Calu3 (cell line): Measurements from ENCODE around the gene OCSTAMP. TPM values are rescaled to one million over a fixed set of nuclear protein-coding genes. Genes with fewer than 3 reads are reported as not detected.

Experiments used
- BruUV-seq: library from RNA; stranded (reverse); fragments of 400-500 nt; replicated peaks from 2 replicates; lab custom pipeline; 2021; lab: Mats Ljungman, UMichigan
- CTCF ChIA-PET: fragments of 300-600 bp; sonication (Branson Sonifier 250); formaldehyde crosslinking; loops from one replicate; lab custom pipeline; 2022; ENCODE audit warnings: antibody characterized with exemption; lab: Charles Lee
- DNase-seq: peaks from one replicate; pipeline ENCODE4 v3.0.0; 2022
- H3K27ac Mint-ChIP-seq: one replicate; pipeline ENCODE4 v1.8.0; 2022; ENCODE audit warnings: mixed read lengths; ENCODE audit not compliant: unreplicated experiment
- H3K27me3 Mint-ChIP-seq: one replicate; pipeline ENCODE4 v1.8.0; 2022; ENCODE audit warnings: mixed read lengths; ENCODE audit not compliant: unreplicated experiment
- H3K36me3 Mint-ChIP-seq: one replicate; pipeline ENCODE4 v1.8.0; 2022; ENCODE audit warnings: mild to moderate bottlenecking, moderate library complexity, mixed read lengths; ENCODE audit not compliant: insufficient read depth, unreplicated experiment
- H3K4me1 Mint-ChIP-seq: one replicate; pipeline ENCODE4 v1.8.0; 2022; ENCODE audit warnings: mild to moderate bottlenecking, low read depth, mixed read lengths; ENCODE audit not compliant: unreplicated experiment
- H3K4me3 Mint-ChIP-seq: one replicate; pipeline ENCODE4 v1.8.0; 2022; ENCODE audit warnings: mild to moderate bottlenecking, low read depth, moderate library complexity, mixed read lengths; ENCODE audit not compliant: unreplicated experiment
- H3K9me3 Mint-ChIP-seq: one replicate; pipeline ENCODE4 v1.8.0; 2022; ENCODE audit warnings: low read depth, mixed read lengths; ENCODE audit not compliant: unreplicated experiment
- CTCF ChIP-seq: fragments of 200-600 bp; IDR thresholded peaks from one replicate; pipeline ENCODE4 v1.8.0; 2022; ENCODE audit warnings: antibody characterized with exemption; ENCODE audit not compliant: unreplicated experiment
- intact Hi-C: fragments of 100-400 bp; cut with micrococcal nuclease; formaldehyde crosslinking; loops from one replicate; pipeline ENCODE4 v1.10.0; 2022; ENCODE audit not compliant: unreplicated experiment
- total RNA-seq: library from RNA; stranded (reverse); gene quantifications from 2 replicates; pipeline ENCODE4 v1.2.3, GENCODE V29; 2022

Gene OCSTAMP
- total RNA-seq, 1 experiment from 2014 or later, result not detected

- Mint-ChIP-seq H3K4me3 (no peak overlapping the region), H3K27me3 (peaks cover 20% of the 10 kb centered on the region), H3K9me3 (no peaks in the 10 kb centered on the region), H3K36me3 (no peaks in the 10 kb centered on the region), H3K27ac (no peak overlapping the region), H3K4me1 (no peaks in the 10 kb centered on the region)
- intact Hi-C loops, result no loop called here
- no peak for TF ChIP-seq CTCF
- DNase-seq, result no peak
- no TSS peak for BruUV-seq
- CTCF ChIA-PET, result interaction anchor here (0.6 to 1.5 kb wide), 4 partner anchors 14 to 492 kb away, joined by 3 read pairs; no protein-coding TSS in a partner anchor
These were observed 1.3 kb upstream of the OCSTAMP start for GRCh38 chr20:46551522-46552381.

- H3K27ac Mint-ChIP-seq, result no peak overlapping the region
- H3K9me3 Mint-ChIP-seq, result no peaks in the 10 kb centered on the region
- TF ChIP-seq CTCF, result no peak
- no TSS peak for BruUV-seq
- no peak for DNase-seq
- H3K4me1 Mint-ChIP-seq, result no peaks in the 10 kb centered on the region
- H3K4me3 Mint-ChIP-seq, result no peak overlapping the region
- intact Hi-C loops, result no loop called here
- H3K36me3 Mint-ChIP-seq, result no peaks in the 10 kb centered on the region
- CTCF ChIA-PET, result interaction anchor here (0.9 to 1.3 kb wide), 2 partner anchors 9 to 12 kb away, joined by 3 to 4 read pairs; no protein-coding TSS in a partner anchor
- H3K27me3 Mint-ChIP-seq, result no peaks in the 10 kb centered on the region
These were observed 1.1 kb downstream of the OCSTAMP start for GRCh38 chr20:46549188-46549972.

- Mint-ChIP-seq H3K36me3 (no peaks in the 10 kb centered on the region), H3K4me1 (no peaks in the 10 kb centered on the region), H3K27ac (no peak overlapping the region), H3K9me3 (no peaks in the 10 kb centered on the region), H3K27me3 (peaks cover under 1% of the 10 kb centered on the region), H3K4me3 (no peak overlapping the region)
- CTCF ChIA-PET, result no interaction called here
- intact Hi-C loops, result no loop called here
- TF ChIP-seq CTCF, result no peak
- no TSS peak for BruUV-seq
- DNase-seq, result no peak
These were observed 1.8 kb downstream of the OCSTAMP start for GRCh38 chr20:46548688-46549087.

GRCh38 chr20:46547995-46548394, 2.5 kb downstream of the OCSTAMP start:
- Mint-ChIP-seq H3K9me3 (no peaks in the 10 kb centered on the region), H3K27me3 (peaks cover 7% of the 10 kb centered on the region), H3K4me1 (no peaks in the 10 kb centered on the region), H3K27ac (no peak overlapping the region), H3K36me3 (no peaks in the 10 kb centered on the region), H3K4me3 (no peak overlapping the region)
- no TSS peak for BruUV-seq
- CTCF ChIA-PET, result no interaction called here
- intact Hi-C loops, result no loop called here
- no peak for DNase-seq
- TF ChIP-seq CTCF, result no peak
